NCI-H510A (cell line): ENCODE results near the gene RSPH1.
A peak's percentile ranks its signal among the peaks of the same experiment; 100 is the strongest.

Source experiments
- DNase-seq: peaks from one replicate; lab custom pipeline; 2025; lab: John Stamatoyannopoulos, UW

Gene RSPH1

DNA sequence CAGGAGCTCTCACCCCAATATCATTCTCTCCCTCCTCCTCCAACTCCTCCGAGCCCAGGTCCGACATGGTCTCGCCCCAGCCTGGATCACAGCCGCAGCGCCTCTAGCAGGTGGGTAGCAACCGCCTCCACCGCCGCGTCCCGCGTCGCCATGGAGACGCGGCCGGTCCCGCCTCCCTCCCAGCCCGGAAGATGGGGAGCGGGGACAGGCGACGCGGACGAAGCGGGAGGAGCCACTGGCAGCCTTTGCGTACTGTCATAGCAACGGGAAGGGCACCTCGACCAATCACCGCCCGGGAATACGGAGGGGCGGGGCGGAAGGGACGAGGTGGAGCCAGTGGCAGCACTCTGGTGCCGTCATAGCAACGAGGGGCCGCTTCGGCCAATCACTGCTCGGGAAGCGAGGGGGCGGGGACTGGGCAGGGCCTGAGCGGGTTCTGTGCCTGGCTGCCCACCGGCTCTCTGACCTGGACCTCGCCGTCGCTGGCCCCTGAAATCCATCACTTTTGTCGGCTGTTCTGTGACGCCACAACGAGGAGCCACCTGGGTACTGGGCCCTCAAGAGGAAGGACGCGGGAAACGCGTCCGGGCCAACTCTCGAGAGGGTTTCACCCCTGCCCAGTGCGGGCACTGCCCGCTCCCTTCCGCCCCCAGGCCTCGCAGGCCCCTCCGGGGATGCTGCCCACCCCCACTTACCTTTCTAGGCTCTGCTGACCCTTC lies at the start of gene RSPH1:
TSS of gene RSPH1 (minus strand) at position 105 of the 719 bp plus-strand sequence. CDS start at position 67, 38 bp downstream.
- DNase-seq: peak; percentile 97

DNA sequence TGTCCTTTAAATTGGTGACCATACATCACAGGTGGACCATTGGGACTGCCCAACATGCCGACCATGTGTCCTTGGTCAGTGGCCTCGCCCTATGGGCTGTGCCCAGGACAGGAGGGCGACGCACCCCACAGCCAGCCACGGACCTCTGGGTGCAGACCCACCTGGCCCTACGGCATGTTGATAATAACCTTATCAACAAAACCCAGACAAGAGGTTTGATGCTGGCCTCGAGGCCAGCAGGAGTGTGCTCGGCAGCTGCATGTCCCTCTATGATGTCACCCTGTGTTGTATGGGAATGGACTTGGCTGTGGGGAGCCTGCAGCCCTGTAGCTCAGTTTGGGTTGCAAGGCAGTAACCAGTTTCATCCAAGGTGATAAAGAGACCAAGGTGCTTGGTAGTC lies 49.7 kb upstream of the RSPH1 start:
- DNase-seq: no peak

DNA sequence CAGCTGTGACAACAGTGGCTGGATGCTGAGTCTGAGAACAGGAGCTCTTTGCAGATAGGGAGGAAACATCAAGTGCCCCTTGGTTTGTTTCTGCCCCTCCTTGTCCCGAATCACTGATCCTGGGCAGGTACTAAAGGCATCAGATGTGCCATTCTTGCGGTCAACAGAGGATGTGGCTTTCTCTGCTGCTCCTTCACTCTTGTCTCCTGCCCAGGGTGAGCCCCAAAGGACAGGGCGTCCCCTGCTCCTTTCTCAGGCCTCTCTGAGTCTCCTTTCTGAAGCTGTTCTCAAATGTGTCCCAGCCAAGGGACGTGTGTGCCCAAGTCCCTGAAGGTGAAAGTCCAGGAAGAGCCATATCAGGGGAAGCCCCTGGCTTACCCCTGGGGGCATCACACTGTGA lies 49.3 kb upstream of the RSPH1 start:
- no peak for DNase-seq

DNA sequence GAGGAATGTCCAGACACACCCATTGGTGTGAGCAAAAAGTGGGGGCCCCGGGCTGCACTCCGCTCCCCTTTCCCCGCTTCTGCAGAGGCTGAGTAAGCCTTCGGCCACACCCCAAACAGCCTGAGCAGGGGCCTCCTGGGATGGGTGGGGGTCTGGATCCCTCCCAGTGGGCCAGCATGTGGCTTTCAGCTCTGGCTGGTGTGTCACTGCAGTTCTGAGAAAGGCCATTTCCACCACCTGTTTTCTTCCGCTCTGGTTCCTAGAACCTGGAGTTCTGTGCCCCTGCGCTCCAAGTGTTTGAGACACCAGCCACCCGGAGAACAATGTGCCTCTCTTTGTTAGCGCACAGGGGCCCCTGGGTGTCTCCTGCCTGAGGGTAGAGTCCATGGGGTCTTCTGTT lies 48.5 kb upstream of the RSPH1 start:
- no peak for DNase-seq

DNA sequence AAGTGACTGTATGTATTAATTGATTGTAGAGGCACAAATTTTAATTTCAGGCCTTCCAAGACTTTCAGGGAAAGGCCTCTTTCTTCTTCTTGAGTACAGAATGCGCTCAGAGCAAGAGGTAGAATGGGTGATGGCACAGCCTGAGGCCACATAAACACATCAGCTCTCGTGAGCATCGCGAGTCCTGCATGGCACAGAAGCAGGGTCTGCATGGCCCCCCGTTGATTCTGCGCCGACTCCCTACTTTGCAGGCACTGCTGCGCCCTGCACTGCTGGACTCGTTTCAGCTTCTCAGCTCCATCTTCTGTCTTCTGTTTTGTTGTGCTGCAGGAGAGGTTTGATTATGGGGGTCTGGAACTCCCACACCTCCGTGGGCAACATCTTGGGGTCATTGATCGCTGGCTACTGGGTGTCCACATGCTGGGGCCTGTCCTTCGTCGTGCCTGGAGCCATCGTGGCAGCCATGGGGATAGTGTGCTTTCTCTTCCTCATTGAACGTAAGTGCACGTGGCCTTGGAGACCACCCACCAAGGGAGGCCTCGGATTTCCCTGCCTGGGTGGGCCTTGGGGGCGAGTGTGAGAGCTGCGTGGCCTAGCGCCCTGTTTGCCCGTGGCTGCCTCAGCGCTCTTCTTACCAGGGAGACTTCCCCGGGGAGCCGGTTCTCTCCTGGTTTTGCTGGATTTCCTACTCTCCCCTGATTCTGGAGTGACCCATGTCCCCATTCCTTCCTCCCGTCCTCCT lies 47.3 kb upstream of the RSPH1 start:
- no peak for DNase-seq

DNA sequence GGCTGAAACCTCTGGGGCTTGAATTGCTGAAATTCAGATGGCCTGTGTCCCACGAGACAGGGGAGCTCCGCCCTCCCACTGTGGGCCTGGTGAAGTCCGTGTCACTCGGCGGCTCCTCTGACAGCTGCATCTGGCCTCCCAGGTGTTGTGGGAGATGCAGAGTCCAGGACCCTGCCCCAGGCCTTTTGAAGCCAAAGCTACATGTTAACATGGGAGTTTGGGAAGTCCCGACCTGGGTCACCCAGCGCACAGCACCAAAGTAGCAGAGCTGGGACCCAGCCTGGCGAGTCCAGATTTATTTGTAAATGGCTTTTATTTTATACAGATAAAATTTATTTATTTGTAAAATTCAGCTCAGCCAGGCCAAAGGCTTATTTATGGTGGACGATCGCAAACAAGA lies 46.6 kb upstream of the RSPH1 start:
- no peak for DNase-seq

DNA sequence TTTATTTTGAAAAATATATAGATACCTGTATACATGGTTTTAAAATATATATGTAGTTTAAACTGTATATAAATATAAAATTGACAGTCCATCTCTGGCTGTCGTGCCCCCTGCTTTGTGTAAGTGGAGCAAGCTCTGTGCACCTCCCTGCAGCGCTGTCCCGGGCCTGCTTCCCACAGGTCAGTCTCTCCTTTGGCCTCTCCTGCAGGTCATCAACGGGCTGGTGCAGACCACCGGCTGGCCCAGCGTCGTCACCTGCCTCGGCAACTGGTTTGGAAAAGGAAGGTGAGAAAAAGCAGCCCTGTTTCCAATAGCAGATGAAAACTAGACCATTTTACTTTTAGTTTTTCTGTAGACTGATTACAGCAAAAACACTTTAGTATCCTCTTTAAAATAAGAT lies 46.2 kb upstream of the RSPH1 start:
- no peak for DNase-seq

DNA sequence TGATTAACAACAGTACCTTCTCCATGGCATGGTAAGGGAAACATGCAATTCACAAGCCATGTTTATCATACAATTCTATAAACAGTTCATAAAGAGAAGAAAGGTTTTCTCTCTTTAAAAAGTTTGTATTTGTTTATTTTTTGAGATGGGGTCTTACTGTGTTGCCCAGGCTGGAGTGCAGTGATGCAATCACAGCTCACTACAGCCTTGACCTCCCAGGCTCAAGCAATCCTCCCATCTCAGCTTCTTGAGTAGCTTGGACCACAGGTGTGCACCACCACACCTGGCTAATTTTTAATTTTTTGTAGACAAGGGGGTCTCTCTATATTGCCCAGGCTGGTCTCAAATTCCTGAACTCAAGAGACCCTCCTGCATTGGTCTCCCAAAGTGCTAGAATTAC lies 45.6 kb upstream of the RSPH1 start:
- no peak for DNase-seq

DNA sequence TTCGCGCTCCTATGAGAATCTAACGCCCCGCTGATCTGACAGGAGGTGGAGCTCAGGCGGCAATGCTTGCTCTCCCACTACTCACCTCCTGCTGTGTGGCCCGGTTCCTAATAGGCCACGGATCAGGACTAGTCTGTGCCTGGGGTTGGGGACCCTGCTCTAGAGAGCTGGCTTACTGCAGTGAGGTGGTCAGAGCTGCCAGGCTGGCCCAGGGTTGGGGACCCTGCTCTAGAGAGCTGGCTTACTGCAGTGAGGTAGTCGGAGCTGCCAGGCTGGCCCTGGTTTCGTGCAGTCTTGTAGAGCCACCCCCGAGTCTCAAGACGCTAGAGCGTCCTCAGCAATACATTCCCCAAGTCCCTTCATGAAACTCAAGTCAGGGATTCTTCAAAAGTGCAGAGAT lies 45.1 kb upstream of the RSPH1 start:
- DNase-seq: no peak

DNA sequence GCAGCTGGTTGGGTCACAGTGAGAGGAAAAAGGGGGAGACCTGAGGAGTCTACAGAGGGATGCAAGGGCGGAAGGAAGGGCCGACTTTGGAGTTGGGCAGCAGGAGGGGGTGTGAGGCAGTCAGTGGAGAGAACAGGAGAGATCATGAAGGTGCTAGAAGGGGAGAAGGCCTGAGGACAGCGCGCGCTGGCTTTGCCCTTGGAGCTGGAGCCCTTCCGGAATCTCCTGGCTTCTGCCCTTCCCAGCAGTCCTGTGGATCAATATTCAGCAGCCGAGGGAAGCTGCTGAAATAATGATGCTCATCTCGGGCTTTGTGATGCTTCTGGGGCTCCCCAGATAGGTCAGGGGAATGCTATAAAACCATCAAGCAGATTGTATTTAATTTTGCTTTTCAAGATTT lies 44.4 kb upstream of the RSPH1 start:
- no peak for DNase-seq

DNA sequence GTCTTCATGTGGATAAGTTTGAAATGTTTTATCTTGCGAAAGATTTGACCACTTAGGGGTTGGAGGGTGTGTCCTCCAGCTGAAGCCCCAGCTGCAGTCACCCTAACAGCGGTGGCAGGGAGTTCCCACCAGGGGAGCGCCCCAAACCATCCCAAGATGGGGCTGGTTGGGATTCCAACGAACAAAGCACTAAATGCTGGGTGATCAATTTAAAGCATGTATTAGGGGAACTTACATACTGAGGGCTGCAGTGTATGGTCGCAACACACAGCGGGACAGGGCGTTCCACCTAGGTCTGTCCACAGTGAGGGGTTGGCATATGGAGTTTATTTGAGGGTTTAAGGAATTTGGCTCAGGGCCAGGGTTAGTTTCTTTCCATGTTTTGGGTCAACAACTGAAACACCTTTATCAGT lies 43.9 kb upstream of the RSPH1 start:
- DNase-seq: no peak

DNA sequence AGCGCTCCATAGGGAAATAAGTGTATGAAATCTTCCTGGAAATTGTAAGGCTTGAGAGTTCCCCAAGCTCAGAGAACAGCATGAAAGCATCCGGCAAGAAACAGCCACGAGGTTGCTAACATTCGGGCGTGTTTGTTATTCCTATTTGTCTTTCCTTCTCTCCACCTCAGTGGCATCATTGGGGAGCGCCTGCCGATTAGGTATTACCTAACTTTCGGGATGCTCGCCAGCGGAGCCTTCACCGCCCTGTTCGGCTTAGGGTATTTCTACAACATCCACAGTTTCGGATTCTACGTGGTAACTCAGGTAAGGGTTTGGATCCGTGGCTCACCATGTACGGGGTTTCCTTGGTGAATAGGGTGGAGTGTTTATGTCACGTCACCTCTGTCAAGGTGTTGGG lies 43.3 kb upstream of the RSPH1 start:
- DNase-seq: no peak

DNA sequence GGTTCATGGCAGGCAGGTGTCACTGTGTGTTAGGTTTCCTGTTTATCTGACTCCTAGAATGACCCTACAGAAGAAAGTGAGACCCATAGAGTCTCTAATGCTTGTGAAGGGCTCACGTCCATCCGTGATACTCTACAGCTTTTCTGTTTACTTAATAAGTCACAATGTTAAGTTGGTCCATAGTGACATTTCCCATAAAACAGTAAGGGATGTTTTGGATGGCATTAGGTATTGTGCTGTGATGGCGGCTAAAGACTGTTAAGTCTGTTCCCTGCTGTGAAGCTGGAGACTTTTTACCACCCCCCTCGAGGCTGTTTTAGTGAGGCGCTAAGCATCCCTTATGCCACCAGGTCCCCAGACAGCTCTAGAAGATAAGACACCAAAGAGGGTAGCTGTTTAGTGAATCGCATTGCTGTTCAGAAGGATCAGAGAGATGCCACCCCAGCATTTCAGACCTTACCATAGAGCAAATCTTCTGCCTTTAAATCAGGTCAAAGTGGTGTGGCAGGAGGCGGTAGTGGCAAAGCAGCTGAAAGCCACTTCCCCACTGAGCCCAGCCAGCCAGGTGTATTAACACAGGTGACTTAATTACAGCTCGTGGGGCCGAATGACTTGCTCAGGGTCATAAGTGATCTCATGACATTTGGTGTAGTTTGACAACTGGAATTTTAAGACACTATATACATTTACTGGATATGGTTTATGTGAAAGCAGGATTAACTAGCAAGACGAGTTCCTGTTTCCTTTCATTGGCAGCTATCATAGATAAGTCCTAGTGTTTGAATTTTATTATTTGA lies 42.7 kb upstream of the RSPH1 start:
- DNase-seq: no peak

DNA sequence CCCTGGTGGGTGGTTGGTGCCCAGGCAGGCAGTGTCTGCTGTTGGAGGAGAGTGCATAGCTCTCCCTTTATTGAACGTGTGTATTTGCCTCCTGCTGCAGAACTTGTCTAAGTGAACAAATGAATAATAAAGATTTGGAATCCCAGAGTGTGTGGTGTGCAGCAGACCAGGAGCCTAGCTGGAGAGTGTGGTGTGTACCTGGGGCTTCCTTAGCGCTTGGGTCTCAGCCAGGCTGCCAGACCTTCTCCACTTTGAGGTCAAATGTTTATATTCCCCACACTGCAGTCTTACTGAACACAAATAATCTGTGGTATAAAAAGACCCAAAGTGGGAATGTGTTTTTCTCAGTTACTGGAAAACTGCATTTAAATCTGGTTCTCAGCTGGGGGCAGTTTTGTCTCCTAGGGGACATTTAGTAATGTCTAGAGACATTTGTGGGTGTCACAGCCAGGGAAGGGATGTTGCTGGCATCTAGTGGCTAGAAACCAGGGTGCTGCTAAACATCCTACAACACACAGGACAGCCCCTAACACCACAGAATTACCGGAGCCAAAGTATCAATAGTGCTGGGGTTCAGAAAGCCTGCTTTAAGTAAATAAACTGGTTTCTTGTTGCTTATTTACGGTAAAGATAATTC lies 41.2 kb upstream of the RSPH1 start:
- no peak for DNase-seq

DNA sequence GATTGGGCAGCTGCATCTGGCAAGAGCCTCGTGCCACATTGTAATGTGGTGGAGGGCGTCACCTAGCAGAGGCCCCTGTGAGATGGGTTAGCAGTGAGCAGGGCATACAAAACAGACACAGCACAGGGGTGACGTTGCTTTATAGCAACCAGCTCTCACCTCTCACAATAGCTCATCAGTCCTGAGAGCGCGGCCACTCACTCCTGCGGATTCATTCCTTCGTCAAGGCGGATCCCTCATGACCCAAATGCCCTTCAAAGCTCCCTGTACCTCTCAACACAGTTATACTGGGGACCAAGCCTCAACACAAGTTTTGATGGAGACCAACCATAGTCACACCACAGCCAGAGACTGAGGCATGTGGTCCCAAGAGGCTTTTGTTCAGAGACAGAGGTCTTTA lies 40.6 kb upstream of the RSPH1 start:
- DNase-seq: no peak

DNA sequence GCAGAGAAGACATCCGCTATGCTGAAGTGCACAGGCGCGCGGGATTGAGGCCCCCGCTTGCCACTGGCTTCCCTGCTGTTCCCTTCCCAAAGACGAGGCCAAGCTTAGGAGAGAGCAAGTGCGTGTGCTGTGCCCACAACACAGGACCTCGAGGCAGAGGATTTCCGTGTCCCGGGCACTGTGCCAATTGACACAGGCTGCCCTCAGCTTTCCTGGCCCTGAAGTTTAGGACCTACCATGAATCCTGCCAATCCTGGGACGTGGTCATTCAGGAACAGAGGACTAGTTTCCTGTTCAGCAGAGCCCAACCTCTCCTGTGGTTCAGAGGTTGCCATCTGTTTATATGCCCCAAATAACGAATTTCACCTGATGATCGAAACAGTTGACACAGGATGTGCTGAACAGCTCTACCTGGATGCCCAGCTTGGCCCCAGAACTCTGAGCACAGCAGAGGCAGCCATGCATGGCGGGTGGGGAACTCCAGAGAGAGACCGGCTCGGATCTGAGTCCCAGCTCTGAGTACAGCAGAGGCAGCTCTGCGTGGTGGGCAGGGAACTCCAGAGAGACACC lies 39.7 kb upstream of the RSPH1 start:
- DNase-seq: no peak

DNA sequence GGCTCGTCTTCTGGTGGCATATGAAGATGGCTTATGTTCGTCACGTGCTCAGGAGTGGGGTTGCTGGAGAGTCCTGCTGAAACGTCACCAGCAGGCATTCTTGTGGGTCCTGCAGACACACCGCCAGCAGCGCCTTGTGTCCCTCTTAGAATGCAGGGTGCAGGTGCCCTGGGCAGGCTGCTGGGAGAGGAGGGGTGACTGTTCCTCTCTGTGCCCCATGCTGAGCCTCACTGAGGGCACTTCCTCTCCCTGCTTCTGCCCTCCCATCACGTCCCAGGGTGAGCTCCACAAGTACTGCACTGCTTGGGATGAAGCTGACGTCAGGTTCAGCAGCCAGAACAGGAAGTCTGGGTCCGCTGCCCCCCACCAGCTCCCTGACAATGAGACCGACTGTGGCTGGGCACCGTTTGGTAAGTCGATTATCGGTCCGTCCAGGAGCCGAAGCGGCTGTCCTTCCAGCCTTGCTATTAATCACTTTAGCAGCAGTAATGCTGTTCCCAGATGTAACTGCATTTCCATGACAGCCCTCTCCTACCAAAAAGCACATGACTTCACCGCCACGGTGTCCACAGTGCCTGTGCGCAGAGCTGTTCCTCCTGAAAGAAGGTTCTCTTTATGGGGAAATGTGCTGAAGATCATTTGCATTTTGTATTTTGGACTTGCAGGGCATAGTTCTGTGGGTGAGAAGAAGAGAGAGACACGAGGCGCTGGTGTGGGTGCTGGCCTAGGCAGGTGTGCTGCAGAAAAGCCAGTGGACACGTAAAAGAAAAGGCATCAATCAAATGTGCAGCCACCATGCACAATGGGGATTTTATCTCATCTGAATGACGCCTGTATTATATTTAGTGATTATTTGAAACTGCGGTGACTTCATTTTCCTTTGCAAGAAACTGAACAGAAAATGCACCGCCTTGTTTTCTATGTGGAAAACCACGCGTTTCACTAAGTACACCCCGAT lies 38.7 kb upstream of the RSPH1 start:
- DNase-seq: peak; percentile 57

DNA sequence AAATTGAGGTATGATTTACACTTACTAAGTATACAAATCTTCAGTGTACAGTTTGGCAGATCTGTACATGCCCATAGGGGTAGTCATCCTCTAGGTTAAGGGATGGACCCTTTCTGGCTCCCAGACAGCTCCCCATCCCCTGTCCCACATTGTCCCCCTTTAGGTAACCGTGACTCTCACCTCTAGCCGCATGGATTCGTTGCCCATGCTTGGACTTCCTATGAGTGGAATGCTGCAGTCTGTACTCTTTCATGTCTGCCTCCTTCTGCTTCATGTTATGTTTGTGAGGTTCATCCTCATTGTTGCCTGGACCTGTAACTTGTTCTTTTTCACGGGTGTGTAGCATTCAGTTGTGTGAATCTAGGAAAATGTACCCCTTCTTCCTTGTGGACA lies 37.9 kb upstream of the RSPH1 start:
- DNase-seq: no peak

DNA sequence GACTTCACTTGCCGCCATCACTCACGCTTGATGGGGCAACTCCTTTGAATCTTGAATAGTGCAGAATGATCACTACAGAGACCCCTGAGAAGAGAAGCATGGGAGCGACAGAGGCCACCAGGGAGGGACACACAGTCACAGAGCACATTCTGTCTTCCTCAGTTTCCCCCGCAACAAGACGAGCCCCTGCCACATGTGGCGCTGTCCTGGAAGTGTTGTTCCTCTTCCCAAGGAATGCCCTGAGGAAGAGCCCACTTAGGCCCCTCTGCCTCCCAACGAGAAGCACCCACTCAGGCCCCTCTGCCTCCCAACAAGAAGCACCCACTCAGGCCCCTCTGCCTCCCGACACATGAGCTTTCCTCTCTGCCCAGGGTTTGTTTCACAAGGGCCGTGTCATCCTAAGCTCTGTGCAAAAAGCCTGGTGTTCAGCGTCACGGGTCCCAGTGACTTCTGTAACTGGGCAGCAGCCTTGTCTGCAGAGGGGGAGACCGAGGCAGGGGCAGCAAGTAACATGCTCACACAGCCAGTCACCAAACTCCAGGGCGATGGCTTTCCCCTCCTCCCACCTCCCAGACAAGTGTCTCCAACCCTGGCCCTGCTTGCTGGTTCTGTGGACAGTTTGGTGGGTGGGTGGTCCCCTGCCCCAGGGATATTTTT lies 37.4 kb upstream of the RSPH1 start:
- no peak for DNase-seq

DNA sequence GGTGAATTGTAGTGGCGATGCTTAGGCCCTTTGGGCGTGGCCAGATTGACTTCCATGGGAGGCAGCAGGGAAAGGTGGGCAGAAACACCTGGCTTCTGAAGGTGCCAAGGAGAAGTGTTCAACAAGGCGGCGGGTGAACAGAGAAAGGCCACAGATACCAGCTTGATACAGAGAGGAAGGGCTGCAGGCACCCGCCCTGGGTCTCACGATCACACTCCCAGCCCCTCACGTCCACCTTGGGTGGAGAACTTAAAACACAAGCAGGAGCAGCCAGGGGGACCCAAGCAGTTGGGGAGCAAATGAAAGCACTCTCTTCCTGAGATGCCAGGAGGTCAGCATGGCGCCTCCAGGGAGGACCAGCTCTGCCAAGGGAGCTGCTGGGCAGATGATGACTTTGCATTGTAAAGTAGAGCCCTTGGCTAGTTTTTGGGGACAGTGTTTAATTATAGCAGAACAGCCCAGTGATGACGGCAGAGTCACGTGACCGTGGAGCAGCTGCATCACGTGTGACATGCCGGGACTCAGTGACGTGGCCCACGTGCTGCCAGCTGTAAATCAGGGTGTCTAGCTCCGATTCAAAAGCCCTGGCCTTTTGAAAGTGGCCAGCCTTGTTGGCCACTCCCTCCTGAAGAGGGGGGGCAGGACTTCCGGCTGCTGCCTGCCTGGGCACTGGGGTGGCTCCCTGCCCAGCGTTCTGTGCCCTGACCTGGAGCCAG lies 36.6 kb upstream of the RSPH1 start:
- DNase-seq: no peak
